B cell (primary cell): ENCODE measurements around the gene LRTM2.

Experiments used
- CTCF ChIP-seq: fragments of 200-600 bp; IDR thresholded peaks from one replicate; pipeline ENCODE4 v1.8.0; 2022; ENCODE audit warnings: antibody characterized with exemption, mild to moderate bottlenecking
- EZH2 ChIP-seq: IDR thresholded peaks from 2 replicates; pipeline ENCODE4 v1.6.1; 2012; ENCODE audit warnings: borderline replicate concordance, low read depth, mild to moderate bottlenecking, moderate library complexity, low read length; ENCODE audit not compliant: insufficient read depth, poor library complexity, severe bottlenecking

- TF ChIP-seq CTCF (no peak), EZH2 (no peak)
Observed at GRCh38 chr12:1796515-1797010, 23.8 kb upstream of the LRTM2 start.
